Fibroblast of gingiva (primary cell): ENCODE measurements around the gene P2RY8.
"Not testable (repeated sequence)": the region's sequence is repeated elsewhere in the genome, so short reads cannot be mapped to it uniquely, and the experiment has no call there.

Experiments used
- DNase-seq: peaks from one replicate; pipeline ENCODE4 v3.0.0-alpha.2; 2011; ENCODE audit warnings: low read depth

Gene P2RY8

GRCh38 chrX:1518512-1518911 lies 18.5 kb downstream of the P2RY8 start:
- no peak for DNase-seq

- DNase-seq = no peak
These were observed 20.3 kb downstream of the P2RY8 start for GRCh38 chrX:1516596-1517104.

GRCh38 chrX:1511829-1512228 lies 25.2 kb downstream of the P2RY8 start:
- DNase-seq = no peak

GRCh38 chrX:1511150-1511549 lies 25.8 kb downstream of the P2RY8 start:
- no peak for DNase-seq

- no peak for DNase-seq
These were observed 29.2 kb downstream of the P2RY8 start for GRCh38 chrX:1507511-1508463.

GRCh38 chrX:1506916-1507315 lies 30.1 kb downstream of the P2RY8 start:
- DNase-seq = no peak

- no peak for DNase-seq
These were observed 34.1 kb downstream of the P2RY8 start for GRCh38 chrX:1502853-1503252.

- DNase-seq = no peak
These were observed 34.7 kb downstream of the P2RY8 start for GRCh38 chrX:1502241-1502640.

- DNase-seq = no peak
These were observed 36.0 kb downstream of the P2RY8 start for GRCh38 chrX:1500701-1501624.

GRCh38 chrX:1496076-1496475 lies 40.9 kb downstream of the P2RY8 start:
- no peak for DNase-seq

GRCh38 chrX:1493877-1494510 lies 43.0 kb downstream of the P2RY8 start:
- no peak for DNase-seq

GRCh38 chrX:1493412-1493811 lies 43.6 kb downstream of the P2RY8 start:
- no peak for DNase-seq

GRCh38 chrX:1492421-1493012 lies 44.5 kb downstream of the P2RY8 start:
- DNase-seq = no peak

- no peak for DNase-seq
These were observed 45.1 kb downstream of the P2RY8 start for GRCh38 chrX:1491851-1492349.

- not testable (repeated sequence) for DNase-seq
These were observed 45.7 kb downstream of the P2RY8 start for GRCh38 chrX:1491248-1491647.

GRCh38 chrX:1490723-1491122 lies 46.3 kb downstream of the P2RY8 start:
- DNase-seq = not testable (repeated sequence)

GRCh38 chrX:1489354-1489753 lies 47.6 kb downstream of the P2RY8 start:
- DNase-seq = not testable (repeated sequence)

GRCh38 chrX:1488745-1489144 lies 48.2 kb downstream of the P2RY8 start:
- no peak for DNase-seq

- no peak for DNase-seq
These were observed 48.8 kb downstream of the P2RY8 start for GRCh38 chrX:1488141-1488540.

GRCh38 chrX:1487401-1487800 lies 49.6 kb downstream of the P2RY8 start:
- no peak for DNase-seq

- no peak for DNase-seq
These were observed 50.1 kb downstream of the P2RY8 start for GRCh38 chrX:1486749-1487361.
